HCT116 (cell line): ENCODE data around the gene INPP5K. TPM values are rescaled to one million over a fixed set of nuclear protein-coding genes. Genes with fewer than 3 reads are reported as not detected.

Experiments used
- ATAC-seq: fragments of 200-7000 bp; cut with Tn5 transposase; 2 replicates; pipeline ENCODE4 v1.9.1; 2020; ENCODE audit warnings: mild to moderate bottlenecking, moderate library complexity
- BruUV-seq: library from RNA; stranded (reverse); fragments of 400-500 nt; replicated peaks from 2 replicates; lab custom pipeline; 2021; lab: Mats Ljungman, UMichigan
- CTCF ChIA-PET: fragments of 300-600 bp; sonication (Branson Sonifier 250); formaldehyde crosslinking; loops from one replicate; lab custom pipeline; 2021; ENCODE audit warnings: antibody characterized with exemption; lab: Charles Lee
- POLR2A ChIA-PET: fragments of 300-600, 350-600 bp; sonication (Branson Sonifier 250); formaldehyde crosslinking; loops from one replicate; lab custom pipeline; 2021; ENCODE audit warnings: antibody characterized with exemption; lab: Charles Lee
- RAD21 ChIA-PET, 2 experiments: fragments of 300-600 bp; sonication (Branson Sonifier 250); formaldehyde crosslinking; loops; one replicate each; lab custom pipeline; 2023; ENCODE audit warnings: low total read pairs in 2 of 2; ENCODE audit not compliant: uncharacterized antibody in 2 of 2, unreplicated experiment in 2 of 2, low non-redundant PET in 1 of 2; lab: Charles Lee
- DNase-seq: peaks from one replicate; pipeline ENCODE4 v3.0.0-alpha.2; 2010; ENCODE audit warnings: low read depth, low spot score
- H2AFZ ChIP-seq: fragments of 200-600 bp; shearing (Covaris generic), sonication (generic); 2 replicates; pipeline ENCODE4 v1.6.1; 2017; ENCODE audit warnings: low read depth, mixed run types, mixed read lengths, antibody characterized with exemption, low read length; ENCODE audit not compliant: poor library complexity, severe bottlenecking
- H3K27ac ChIP-seq: 2 replicates; pipeline ENCODE4 v1.5.1; 2012; ENCODE audit warnings: low read depth, low read length
- H3K27me3 ChIP-seq: fragments of 200-600 bp; sonication (generic); 2 replicates; pipeline ENCODE4 v1.6.1; 2016; ENCODE audit warnings: mixed run types, low read length, mixed read lengths; ENCODE audit not compliant: insufficient read depth
- H3K36me3 ChIP-seq, 2 experiments: fragments of 200-500 bp in 1 of 2; fragments of 200-600 bp in 1 of 2; sonication (Bioruptor generic) in 1 of 2; sonication (generic) in 1 of 2; 2 replicates each; pipeline versions ENCODE4 v1.5.1 to v1.6.1; 2014 to 2016; ENCODE audit warnings: low read length in 2 of 2, inconsistent platforms in 1 of 2, mixed read lengths in 1 of 2, mixed run types in 1 of 2; ENCODE audit not compliant: insufficient read depth in 2 of 2, control insufficient read depth in 1 of 2
- H3K4me1 ChIP-seq, 2 experiments: fragments of 200-600 bp in 1 of 2; sonication (generic) in 1 of 2; 2 replicates each; pipeline versions ENCODE4 v1.5.1 to v1.6.1; 2012 to 2017; ENCODE audit warnings: low read length in 2 of 2, inconsistent platforms in 1 of 2, mild to moderate bottlenecking in 1 of 2, mixed read lengths in 1 of 2, mixed run types in 1 of 2, moderate library complexity in 1 of 2; ENCODE audit not compliant: insufficient read depth in 2 of 2, control insufficient read depth in 1 of 2
- H3K4me2 ChIP-seq: fragments of 200-600 bp; sonication (generic); 2 replicates; pipeline ENCODE4 v1.6.1; 2017; ENCODE audit warnings: mixed run types, low read length, mixed read lengths
- H3K4me3 ChIP-seq, 2 experiments: fragments of 200-600 bp in 1 of 2; sonication (generic) in 1 of 2; replicated peaks in 1 of 2; 2 replicates each; pipeline ENCODE4 v1.5.1; 2011 to 2016; ENCODE audit warnings: low read length in 2 of 2, control low read depth in 1 of 2, low read depth in 1 of 2, mild to moderate bottlenecking in 1 of 2, mixed read lengths in 1 of 2, mixed run types in 1 of 2
- H3K79me2 ChIP-seq: fragments of 200-600 bp; sonication (generic); 2 replicates; pipeline ENCODE4 v1.6.1; 2017; ENCODE audit warnings: mild to moderate bottlenecking, mixed run types, low read length, moderate library complexity, mixed read lengths; ENCODE audit not compliant: insufficient read depth
- H3K9ac ChIP-seq: fragments of 200-600 bp; sonication (generic); 2 replicates; pipeline ENCODE4 v1.6.1; 2016; ENCODE audit warnings: low read length, mixed read lengths
- H3K9me2 ChIP-seq: fragments of 200-600 bp; sonication (generic), shearing (Covaris generic); 2 replicates; pipeline ENCODE4 v1.6.1; 2017; ENCODE audit warnings: mixed run types, mild to moderate bottlenecking, moderate library complexity; ENCODE audit not compliant: insufficient read depth
- H3K9me3 ChIP-seq, 2 experiments: fragments of 200-500 bp in 1 of 2; fragments of 200-600 bp in 1 of 2; sonication (Bioruptor generic) in 1 of 2; sonication (generic) in 1 of 2; 2 replicates each; pipeline ENCODE4 v1.6.1; 2014 to 2017; ENCODE audit warnings: low read length in 2 of 2, mixed read lengths in 2 of 2, inconsistent platforms in 1 of 2, low read depth in 1 of 2, mild to moderate bottlenecking in 1 of 2, mixed run types in 1 of 2, moderate library complexity in 1 of 2; ENCODE audit not compliant: control insufficient read depth in 1 of 2, insufficient read depth in 1 of 2
- H4K20me1 ChIP-seq: fragments of 200-600 bp; sonication (generic), shearing (Covaris generic); 2 replicates; pipeline ENCODE4 v1.6.1; 2017; ENCODE audit warnings: mixed run types, mild to moderate bottlenecking, moderate library complexity; ENCODE audit not compliant: insufficient read depth
- ATF3 ChIP-seq: IDR thresholded peaks from 2 replicates; pipeline ENCODE4 v1.6.1; 2012
- CBX3 ChIP-seq: IDR thresholded peaks from 2 replicates; pipeline ENCODE4 v1.6.1; 2012; ENCODE audit warnings: low read depth
- CEBPB ChIP-seq: IDR thresholded peaks from 2 replicates; pipeline ENCODE4 v1.6.1; 2012; ENCODE audit warnings: low read depth
- CTCF ChIP-seq, 3 experiments: fragments of 200-600 bp in 1 of 3; sonication (generic) in 1 of 3; IDR thresholded peaks in 2 of 3; conservative IDR thresholded peaks in 1 of 3; 2 replicates each; pipeline ENCODE4 v1.5.1; 2012 to 2017; ENCODE audit warnings: low read depth in 2 of 3, low read length in 2 of 3, antibody characterized with exemption in 1 of 3, borderline replicate concordance in 1 of 3, control low read depth in 1 of 3, mild to moderate bottlenecking in 1 of 3, mixed read lengths in 1 of 3, mixed run types in 1 of 3, moderate library complexity in 1 of 3; ENCODE audit not compliant: insufficient read depth in 1 of 3
- EGR1 ChIP-seq: IDR thresholded peaks from 2 replicates; pipeline ENCODE4 v1.6.1; 2012; ENCODE audit warnings: low read depth
- ELF1 ChIP-seq: IDR thresholded peaks from 2 replicates; pipeline ENCODE4 v1.6.1; 2012; ENCODE audit warnings: low read depth, borderline replicate concordance
- EZH2phosphoT487 ChIP-seq: fragments of 200-600 bp; IDR thresholded peaks from 2 replicates; pipeline ENCODE4 v1.6.1; 2018; ENCODE audit warnings: antibody characterized with exemption, borderline replicate concordance
- FOSL1 ChIP-seq: IDR thresholded peaks from 2 replicates; pipeline ENCODE4 v1.6.1; 2012; ENCODE audit warnings: low read depth
- JUND ChIP-seq: IDR thresholded peaks from 2 replicates; pipeline ENCODE4 v1.6.1; 2012
- MAX ChIP-seq: IDR thresholded peaks from 2 replicates; pipeline ENCODE4 v1.6.1; 2012
- POLR2A ChIP-seq: IDR thresholded peaks from 2 replicates; pipeline ENCODE4 v1.7.0; 2011; ENCODE audit warnings: borderline replicate concordance; ENCODE audit not compliant: insufficient read depth, insufficient read length; ENCODE audit errors: extremely low read depth
- POLR2AphosphoS5 ChIP-seq: IDR thresholded peaks from 2 replicates; pipeline ENCODE4 v1.6.1; 2011; ENCODE audit warnings: mild to moderate bottlenecking, low read depth, low read length, moderate library complexity
- REST ChIP-seq: IDR thresholded peaks from 2 replicates; pipeline ENCODE4 v1.6.1; 2012; ENCODE audit warnings: low read depth
- SRF ChIP-seq: IDR thresholded peaks from 2 replicates; pipeline ENCODE4 v1.6.1; 2012; ENCODE audit warnings: low read depth
- TCF7L2 ChIP-seq: IDR thresholded peaks from 2 replicates; pipeline ENCODE4 v1.7.0; 2011; ENCODE audit warnings: borderline replicate concordance, inconsistent platforms; ENCODE audit not compliant: insufficient read depth, insufficient read length; ENCODE audit errors: extremely low read depth
- YY1 ChIP-seq: IDR thresholded peaks from 2 replicates; pipeline ENCODE4 v1.6.1; 2011; ENCODE audit warnings: low read length, low read depth, moderate library complexity, mild to moderate bottlenecking; ENCODE audit not compliant: insufficient replicate concordance; ENCODE audit errors: extremely low read depth
- ZBTB33 ChIP-seq: IDR thresholded peaks from 2 replicates; pipeline ENCODE4 v1.6.1; 2011; ENCODE audit warnings: mild to moderate bottlenecking, low read length, moderate library complexity; ENCODE audit not compliant: insufficient replicate concordance; ENCODE audit errors: extremely low read depth
- ZFX ChIP-seq: fragments of 450-650 bp; IDR thresholded peaks from 2 replicates; pipeline ENCODE4 v1.6.1; 2017
- ZNF274 ChIP-seq: fragments of 200-500 bp; sonication (Bioruptor generic); IDR thresholded peaks from 2 replicates; pipeline ENCODE4 v1.6.1; 2014; ENCODE audit warnings: mild to moderate bottlenecking, low read depth, low read length, inconsistent platforms
- intact Hi-C: fragments of 100-400 bp; cut with micrococcal nuclease; formaldehyde crosslinking; loops from 2 replicates; pipeline ENCODE4 v1.10.0; 2022
- total RNA-seq: library from RNA; stranded (reverse); gene quantifications from one replicate; pipeline ENCODE4 v1.2.1, GENCODE V29; 2021; ENCODE audit not compliant: unreplicated experiment

Gene INPP5K
- total RNA-seq, 1 experiment from 2014 or later: 25.6 TPM

GRCh38 chr17:1553354-1554266 is 37.2 kb upstream of the INPP5K start:
- CTCF ChIA-PET: no interaction called here
- no peaks in the 10 kb centered on the region for H3K9me3 ChIP-seq
- H3K36me3 ChIP-seq: peaks cover 33 to 54% of the 10 kb centered on the region in 2 experiments; a peak in 3 of 4 replicates
- POLR2A ChIA-PET: no interaction called here
- no peak overlapping the region for H2AFZ ChIP-seq
- H3K9ac ChIP-seq: no peak overlapping the region
- no peaks in the 10 kb centered on the region for H3K27me3 ChIP-seq
- no peaks in the 10 kb centered on the region for H3K4me1 ChIP-seq
- H4K20me1 ChIP-seq: no peaks in the 10 kb centered on the region
- TF ChIP-seq CTCF (IDR thresholded peaks at IDR 0.05 in 2 of 3, conservative IDR thresholded peaks at IDR 0.05 in 1 of 3; ENCODE audit: borderline replicate concordance in 1 of 3, insufficient read depth in 1 of 3, low read depth in 2 of 3, low read length in 2 of 3) (no peak), CEBPB (no peak), SRF (no peak), JUND (no peak), ZFX (no peak), POLR2A (no peak), MAX (no peak), REST (no peak), ATF3 (no peak), ELF1 (no peak), CBX3 (no peak), ZNF274 (no peak), ZBTB33 (no peak), YY1 (no peak), EZH2phosphoT487 (no peak), POLR2AphosphoS5 (no peak), TCF7L2 (no peak), FOSL1 (no peak), EGR1 (no peak)
- RAD21 ChIA-PET: no interaction called here
- no peaks in the 10 kb centered on the region for H3K9me2 ChIP-seq
- ATAC-seq (no peak), DNase-seq (no peak)
- intact Hi-C loops: no loop called here
- BruUV-seq: no TSS peak
- no peak overlapping the region for H3K4me3 ChIP-seq
- H3K27ac ChIP-seq: no peak overlapping the region
- peaks cover 63% of the 10 kb centered on the region for H3K79me2 ChIP-seq
- no peak overlapping the region for H3K4me2 ChIP-seq
